Activated T-cell treated with anti-CD3 and anti-CD28 coated beads, Interleukin-2, amount 50 U/mL, for 24 hours (primary cell): ENCODE data around the gene DEGS2.
"Not testable (repeated sequence)": the region's sequence is repeated elsewhere in the genome, so short reads cannot be mapped to it uniquely, and the experiment has no call there.

Source experiments
- DNase-seq: peaks from one replicate; pipeline ENCODE4 v3.0.0-alpha.2; 2020
- H3K27ac Mint-ChIP-seq: 2 replicates; pipeline ENCODE4 v1.8.0; 2020; ENCODE audit warnings: mild to moderate bottlenecking, mixed read lengths
- H3K27me3 Mint-ChIP-seq: 2 replicates; pipeline ENCODE4 v1.8.0; 2020; ENCODE audit warnings: mixed read lengths
- H3K36me3 Mint-ChIP-seq: 2 replicates; pipeline ENCODE4 v1.8.0; 2020; ENCODE audit warnings: low read depth, mixed read lengths
- H3K4me1 Mint-ChIP-seq: 2 replicates; pipeline ENCODE4 v1.8.0; 2020; ENCODE audit warnings: low read depth, mixed read lengths
- H3K4me3 Mint-ChIP-seq: 2 replicates; pipeline ENCODE4 v1.8.0; 2020; ENCODE audit warnings: mild to moderate bottlenecking, moderate library complexity, mixed read lengths
- H3K9me3 Mint-ChIP-seq: 2 replicates; pipeline ENCODE4 v1.8.0; 2020; ENCODE audit warnings: mixed read lengths

The DEGS2 gene

GRCh38 chr14:100160534-100160916, 1.1 kb upstream of the DEGS2 start:
- Mint-ChIP-seq H3K27ac (no peak overlapping the region), H3K9me3 (no peaks in the 10 kb centered on the region), H3K4me1 (peaks cover 8% of the 10 kb centered on the region), H3K36me3 (no peaks in the 10 kb centered on the region), H3K4me3 (no peak overlapping the region), H3K27me3 (peaks cover 33% of the 10 kb centered on the region)
- no peak for DNase-seq

DNA sequence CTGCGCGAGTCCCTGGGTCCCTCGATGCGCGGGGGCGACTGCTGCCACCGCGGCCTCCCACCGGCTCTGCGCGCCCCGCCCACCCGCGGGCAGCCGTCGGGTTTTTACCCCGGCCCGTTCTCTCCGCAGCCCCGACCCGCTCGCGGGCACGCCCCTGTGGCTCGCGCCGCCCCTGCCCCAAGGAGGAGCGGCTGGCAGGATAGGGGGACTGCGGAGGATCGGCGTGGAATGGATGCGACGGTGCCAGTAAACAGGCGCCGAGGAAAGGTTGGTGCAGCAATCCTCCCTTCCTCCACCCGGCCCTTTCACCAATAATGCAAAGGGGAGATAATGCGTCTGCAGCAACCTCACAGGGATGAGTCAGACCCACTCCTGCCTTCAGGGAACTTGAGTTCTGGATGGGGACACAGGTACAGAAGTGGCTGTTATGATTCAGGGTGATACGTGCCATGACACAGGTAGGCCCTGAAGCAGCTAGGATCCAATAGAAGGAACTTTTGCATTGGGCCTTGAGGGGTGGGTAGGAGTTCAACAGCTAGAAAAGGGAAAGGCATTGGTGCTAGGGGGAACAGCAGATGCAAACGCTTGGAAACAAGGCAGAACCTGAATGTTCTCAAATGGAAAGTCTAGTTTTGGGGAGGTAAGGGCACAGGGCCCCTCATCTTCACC, 554 bp upstream of the DEGS2 start:
- peaks cover 5% of the 10 kb centered on the region for H3K9me3 Mint-ChIP-seq
- peak overlapping the region; percentile 53 for H3K4me3 Mint-ChIP-seq
- H3K27ac Mint-ChIP-seq, result no peak overlapping the region
- peaks cover 6% of the 10 kb centered on the region for H3K4me1 Mint-ChIP-seq
- H3K27me3 Mint-ChIP-seq, result peaks cover 33% of the 10 kb centered on the region
- no peak for DNase-seq
- peaks cover under 1% of the 10 kb centered on the region for H3K36me3 Mint-ChIP-seq

DNA sequence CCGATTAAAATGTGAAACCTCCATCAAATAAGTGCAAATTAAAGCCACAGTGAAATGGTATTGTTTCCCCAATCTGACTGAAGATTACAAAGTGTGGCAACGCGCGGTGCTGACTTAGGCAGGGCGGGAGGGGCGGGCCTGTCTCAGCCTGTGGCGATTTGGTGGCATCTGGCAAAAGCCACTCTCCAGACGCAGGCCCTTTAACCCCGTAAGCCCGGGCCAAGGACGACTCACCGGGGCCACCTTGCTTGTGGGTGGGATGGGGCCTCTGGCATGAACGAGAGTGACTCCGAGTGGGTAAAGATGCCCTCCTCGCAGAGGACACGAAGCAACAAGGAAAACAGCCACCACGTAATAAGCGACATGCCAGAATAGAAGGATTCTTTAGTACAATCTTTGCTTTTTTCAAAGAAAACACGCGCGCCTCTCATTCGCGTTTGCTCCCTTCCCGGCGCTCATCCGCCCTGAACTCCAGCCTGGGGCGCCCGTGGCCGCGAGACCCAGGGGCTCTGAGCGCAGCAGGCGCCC, 815 bp downstream of the DEGS2 start:
- peaks cover 6% of the 10 kb centered on the region for H3K4me1 Mint-ChIP-seq
- peaks cover 33% of the 10 kb centered on the region for H3K27me3 Mint-ChIP-seq
- H3K9me3 Mint-ChIP-seq, result peaks cover 8% of the 10 kb centered on the region
- H3K36me3 Mint-ChIP-seq, result peaks cover 2% of the 10 kb centered on the region
- peak overlapping the region; percentile 51 for H3K4me3 Mint-ChIP-seq
- DNase-seq, result no peak
- H3K27ac Mint-ChIP-seq, result no peak overlapping the region

DNA sequence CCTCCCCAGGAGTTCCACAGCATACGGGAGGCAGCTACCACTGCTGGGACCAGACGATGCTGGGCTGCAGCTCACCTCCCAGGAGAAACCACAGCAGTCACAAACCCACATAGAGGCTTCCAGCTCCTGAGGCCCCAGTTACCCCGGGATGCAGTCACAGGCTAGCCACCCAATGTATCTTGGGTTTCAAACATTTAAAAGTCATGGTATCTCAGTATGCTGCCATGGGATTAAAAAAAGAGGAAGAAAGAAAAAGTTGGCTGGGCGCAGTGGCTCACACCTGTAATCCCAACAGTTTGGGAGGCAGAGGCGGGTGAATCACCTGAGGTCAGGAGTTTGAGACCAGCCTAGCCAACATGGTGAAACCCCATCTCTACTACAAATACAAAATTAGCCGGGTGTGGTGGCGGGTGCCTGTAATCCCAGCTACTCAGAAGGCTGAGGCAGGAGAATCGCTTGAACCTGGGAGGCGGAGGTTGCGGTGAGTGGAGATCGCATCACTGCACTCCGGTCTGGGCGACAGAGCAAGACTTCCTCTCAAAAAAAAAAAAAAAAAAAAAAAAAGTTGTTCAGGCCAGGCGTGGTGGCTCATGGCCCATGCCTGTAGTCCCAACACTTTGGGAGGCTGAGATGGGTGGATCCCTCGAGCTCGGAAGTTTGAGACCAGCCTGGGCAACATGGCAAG, 1.8 kb downstream of the DEGS2 start:
- not testable (repeated sequence) for H3K9me3 Mint-ChIP-seq, H3K36me3 Mint-ChIP-seq, H3K27ac Mint-ChIP-seq, H3K4me1 Mint-ChIP-seq, H3K4me3 Mint-ChIP-seq, DNase-seq
- peaks cover 33% of the 10 kb centered on the region for H3K27me3 Mint-ChIP-seq

DNA sequence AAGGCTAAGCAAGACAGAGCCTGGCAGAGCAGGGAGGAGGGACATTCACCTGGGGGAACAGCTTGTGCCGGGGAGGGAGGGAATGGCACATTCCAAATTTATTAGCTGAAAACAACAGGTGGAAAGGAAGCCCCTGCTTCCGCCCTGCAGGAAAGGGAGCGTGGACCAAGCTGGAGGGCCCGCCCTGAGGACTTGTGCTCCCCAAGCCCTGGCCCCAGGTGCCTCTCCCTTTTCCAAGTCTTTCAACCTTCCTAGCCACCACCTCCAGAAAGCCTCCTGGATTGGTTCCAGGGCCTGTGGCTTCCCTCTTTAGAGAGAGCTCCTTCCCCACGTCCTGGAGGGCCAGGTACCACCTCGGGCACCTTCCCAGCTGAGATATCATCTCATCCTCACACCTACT, 2.7 kb downstream of the DEGS2 start:
- no peak for DNase-seq
- Mint-ChIP-seq H3K4me3 (no peak overlapping the region), H3K9me3 (peaks cover 8% of the 10 kb centered on the region), H3K27me3 (peaks cover 33% of the 10 kb centered on the region), H3K36me3 (peaks cover 2% of the 10 kb centered on the region), H3K27ac (no peak overlapping the region), H3K4me1 (peaks cover 6% of the 10 kb centered on the region)

GRCh38 chr14:100155756-100156616, 3.5 kb downstream of the DEGS2 start:
- no peak for DNase-seq
- Mint-ChIP-seq H3K9me3 (peaks cover 8% of the 10 kb centered on the region), H3K27me3 (peaks cover 33% of the 10 kb centered on the region), H3K36me3 (peaks cover 2% of the 10 kb centered on the region), H3K27ac (no peak overlapping the region), H3K4me1 (peaks cover 6% of the 10 kb centered on the region), H3K4me3 (no peak overlapping the region)

DNA sequence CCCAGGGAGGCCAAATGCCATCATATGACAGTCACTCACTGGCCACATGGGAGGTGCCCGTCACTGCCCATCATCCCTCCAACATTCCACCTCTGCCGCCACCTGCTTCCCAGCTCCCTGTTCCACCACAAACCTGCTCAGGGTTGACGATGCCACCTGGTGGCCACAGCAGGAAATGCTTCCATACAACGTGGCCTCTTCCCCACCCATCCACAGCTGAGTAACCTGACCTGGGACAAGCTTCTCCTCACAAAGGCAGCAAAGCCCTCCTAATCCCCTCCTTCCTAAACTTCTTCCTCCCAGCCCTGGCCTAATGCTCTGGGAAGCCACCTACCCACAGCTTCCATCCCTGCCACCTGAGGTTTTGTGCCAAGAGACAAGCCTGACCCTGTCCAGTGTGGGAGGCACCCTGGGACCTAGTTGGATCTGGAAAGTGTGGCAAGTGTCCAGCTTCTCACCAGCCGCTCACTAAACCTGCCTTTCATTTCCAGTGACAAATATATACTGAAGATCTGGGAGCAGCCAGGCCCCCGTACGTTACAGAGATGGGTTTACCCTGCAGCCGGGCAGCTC, 4.3 kb downstream of the DEGS2 start:
- Mint-ChIP-seq H3K36me3 (peaks cover 2% of the 10 kb centered on the region), H3K4me1 (peaks cover 4% of the 10 kb centered on the region), H3K4me3 (no peak overlapping the region), H3K27ac (peak overlapping the region; percentile 18), H3K9me3 (peaks cover 8% of the 10 kb centered on the region), H3K27me3 (peaks cover 25% of the 10 kb centered on the region)
- DNase-seq, result peak; percentile 63

DNA sequence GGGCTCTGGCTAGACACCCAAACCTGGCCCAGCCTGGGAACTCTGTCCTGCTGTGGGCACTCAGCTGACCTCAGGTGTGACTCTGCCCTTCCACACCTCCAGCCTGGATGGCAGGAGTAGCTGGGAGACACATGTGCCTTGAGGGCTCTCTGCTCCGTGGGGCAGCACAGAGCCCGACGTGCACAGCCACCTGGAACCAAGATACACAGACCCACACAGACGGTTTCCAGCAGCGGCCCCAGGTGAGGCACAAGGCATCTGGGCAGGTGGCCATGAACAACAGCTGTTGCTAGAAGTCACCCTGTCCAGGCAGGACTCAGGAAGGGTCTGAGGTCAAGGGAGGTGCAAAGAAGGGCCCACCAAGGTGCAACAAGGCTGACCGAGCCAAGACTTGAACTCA, 5.9 kb downstream of the DEGS2 start:
- peaks cover 2% of the 10 kb centered on the region for H3K36me3 Mint-ChIP-seq
- H3K27me3 Mint-ChIP-seq, result peaks cover 20% of the 10 kb centered on the region
- DNase-seq, result no peak
- H3K4me1 Mint-ChIP-seq, result peaks cover under 1% of the 10 kb centered on the region
- H3K9me3 Mint-ChIP-seq, result peaks cover 8% of the 10 kb centered on the region
- H3K27ac Mint-ChIP-seq, result no peak overlapping the region
- H3K4me3 Mint-ChIP-seq, result no peak overlapping the region

GRCh38 chr14:100152091-100152490, 7.4 kb downstream of the DEGS2 start:
- Mint-ChIP-seq H3K4me3 (no peak overlapping the region), H3K27ac (no peak overlapping the region), H3K27me3 (peaks cover 9% of the 10 kb centered on the region), H3K4me1 (peaks cover 13% of the 10 kb centered on the region), H3K36me3 (peaks cover 2% of the 10 kb centered on the region), H3K9me3 (peaks cover 8% of the 10 kb centered on the region)
- no peak for DNase-seq

- peaks cover 8% of the 10 kb centered on the region for H3K9me3 Mint-ChIP-seq
- peaks cover under 1% of the 10 kb centered on the region for H3K27me3 Mint-ChIP-seq
- H3K4me3 Mint-ChIP-seq, result no peak overlapping the region
- H3K4me1 Mint-ChIP-seq, result peaks cover 23% of the 10 kb centered on the region
- DNase-seq, result no peak
- H3K36me3 Mint-ChIP-seq, result peaks cover 2% of the 10 kb centered on the region
- no peak overlapping the region for H3K27ac Mint-ChIP-seq
These were observed 8.4 kb downstream of the DEGS2 start for GRCh38 chr14:100150932-100151587.

DNA sequence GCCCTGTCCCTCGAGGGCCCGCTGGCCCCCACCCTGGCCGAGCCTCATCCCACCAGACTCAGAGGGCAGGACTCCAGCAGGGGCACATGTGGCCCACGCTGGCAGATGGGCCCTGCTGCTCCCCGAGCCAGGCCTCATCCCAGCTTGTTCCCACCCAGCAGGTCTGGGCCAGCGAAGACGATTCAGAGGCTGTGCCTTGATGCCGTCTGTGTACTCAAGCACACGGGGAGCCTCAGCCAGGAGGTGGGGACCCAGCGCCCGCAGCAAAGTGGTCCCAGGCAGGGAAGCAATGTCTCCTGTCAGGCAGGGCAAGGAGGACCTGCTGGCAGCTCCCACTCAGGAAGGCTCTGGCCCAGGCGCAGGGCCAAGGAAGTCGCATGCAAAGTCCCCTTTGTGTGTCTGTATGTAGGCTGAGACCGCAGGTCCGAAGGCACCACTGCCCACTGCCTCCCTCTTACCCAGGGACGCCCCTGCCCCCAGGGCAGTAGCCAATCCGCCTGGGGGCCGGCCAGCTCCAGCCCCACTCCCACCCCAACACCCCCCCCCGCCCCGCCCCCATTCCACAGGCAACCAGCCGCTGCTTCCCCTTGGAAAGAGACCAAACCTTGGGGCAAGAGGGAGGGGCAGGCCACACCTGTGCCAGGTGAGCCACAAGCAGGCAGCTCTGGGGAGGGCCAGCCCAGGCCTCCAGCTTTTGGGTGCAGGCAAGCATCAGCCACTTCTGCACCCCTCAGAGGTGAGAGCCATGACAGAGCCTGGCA, 9.4 kb downstream of the DEGS2 start:
- peaks cover 1% of the 10 kb centered on the region for H3K36me3 Mint-ChIP-seq
- DNase-seq, result no peak
- no peak overlapping the region for H3K4me3 Mint-ChIP-seq
- H3K4me1 Mint-ChIP-seq, result peaks cover 26% of the 10 kb centered on the region
- H3K9me3 Mint-ChIP-seq, result peaks cover 3% of the 10 kb centered on the region
- no peaks in the 10 kb centered on the region for H3K27me3 Mint-ChIP-seq
- no peak overlapping the region for H3K27ac Mint-ChIP-seq

DNA sequence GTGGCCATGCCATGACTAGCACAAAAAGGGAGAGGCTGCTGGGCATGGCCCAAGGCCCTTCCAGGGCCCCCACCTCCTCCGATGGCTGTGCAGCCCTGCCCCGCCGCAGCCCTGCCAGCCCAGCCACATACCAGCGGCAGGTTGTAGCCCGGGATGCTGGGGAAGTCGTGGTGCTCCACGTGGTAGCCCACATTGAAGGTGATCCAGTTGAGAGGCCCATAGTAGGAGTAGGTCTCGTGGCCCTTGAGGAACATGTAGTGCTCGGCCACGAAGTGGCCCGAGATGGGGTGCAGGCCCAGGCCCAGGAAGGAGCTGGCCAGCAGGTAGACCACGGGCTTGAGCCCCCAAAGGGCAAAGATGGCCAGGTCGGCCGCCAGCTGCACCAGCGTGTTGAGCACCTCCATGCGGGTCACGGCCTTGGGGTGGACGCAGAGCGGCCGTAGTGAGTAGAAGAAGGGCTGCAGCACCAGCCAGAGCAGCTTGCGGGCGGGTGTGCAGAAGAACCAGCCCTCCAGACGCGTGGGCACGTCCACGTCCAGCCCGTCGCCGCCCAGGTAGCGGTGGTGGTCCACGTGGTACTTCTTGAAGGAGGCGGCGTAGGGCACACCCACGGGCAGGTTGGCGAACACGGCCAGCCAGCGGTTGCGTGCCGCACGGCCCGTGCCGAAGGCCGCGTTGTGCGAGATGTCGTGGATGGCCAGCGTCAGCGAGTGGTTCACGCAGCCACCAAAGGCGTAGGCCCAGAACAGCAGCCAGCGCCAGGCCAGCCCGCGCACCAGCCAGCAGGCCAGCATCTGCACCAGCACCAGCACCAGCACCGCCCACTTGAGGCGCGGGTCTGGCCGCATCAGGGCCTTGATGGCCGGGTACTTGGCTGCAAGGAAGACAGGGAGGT, 10.4 kb downstream of the DEGS2 start:
- Mint-ChIP-seq H3K4me1 (peaks cover 26% of the 10 kb centered on the region), H3K27ac (no peak overlapping the region), H3K4me3 (no peak overlapping the region), H3K36me3 (peaks cover 3% of the 10 kb centered on the region), H3K27me3 (no peaks in the 10 kb centered on the region), H3K9me3 (no peaks in the 10 kb centered on the region)
- no peak for DNase-seq
